OCI-LY3 (cell line): ENCODE data around the gene BORCS8.

ENCODE experiments used
- CTCF ChIP-seq: fragments of 200-600, 300-600 bp; sonication (generic); IDR thresholded peaks from 2 replicates; pipeline ENCODE4 v1.5.1; 2014; ENCODE audit warnings: antibody characterized with exemption, low read length, low read depth
- EZH2phosphoT487 ChIP-seq: fragments of 200-600 bp; shearing (Covaris generic); IDR thresholded peaks from 2 replicates; pipeline ENCODE4 v1.6.1; 2018; ENCODE audit warnings: antibody characterized with exemption, mixed run types, low read depth

- TF ChIP-seq CTCF (no peak), EZH2phosphoT487 (no peak)
Measured at GRCh38 chr19:19238126-19238894, 46.4 kb upstream of the BORCS8 start.
